ENCODE data around the gene SUMF1.

DNA sequence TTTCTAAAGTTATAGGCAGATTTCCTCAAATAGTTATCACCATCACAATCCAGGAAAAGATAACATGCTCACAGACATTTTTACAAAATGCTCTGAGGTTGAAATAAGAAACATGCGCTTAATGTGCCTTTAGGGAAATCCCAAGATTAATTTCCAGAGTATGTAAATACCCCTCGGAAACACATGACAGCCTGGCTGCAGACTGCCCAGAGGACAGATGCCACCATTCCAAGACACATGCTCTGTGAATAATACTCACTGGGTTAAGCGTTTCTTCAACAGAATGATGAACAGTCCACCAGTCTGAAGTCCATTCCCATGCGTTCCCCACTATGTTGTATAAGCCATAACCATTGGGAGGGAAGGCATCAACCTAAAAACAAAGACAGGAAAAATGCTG is 56.5 kb downstream of the SUMF1 start:
- no peak for TF ChIP-seq POLR2A (IDR thresholded peaks at IDR 0.05)
- no peak for TF ChIP-seq CTCF (IDR thresholded peaks at IDR 0.05)

Data from uterus (tissue), 2 donors.